Peyer's patch (tissue), 4 donors: ENCODE data around the gene NEB.

Experiments
- CTCF ChIP-seq, 6 experiments: fragments of 450-650 bp in 4 of 6; fragments of 200-600 bp in 2 of 6; sonication (generic) in 1 of 6; IDR thresholded peaks; one replicate each; pipeline ENCODE4 v1.5.1; 2017 to 2019; ENCODE audit warnings: antibody characterized with exemption in 6 of 6, mild to moderate bottlenecking in 3 of 6, moderate library complexity in 1 of 6
- POLR2A ChIP-seq, 2 donors: fragments of 450-650 bp; IDR thresholded peaks; one replicate each; pipeline ENCODE4 v1.5.1; 2017; ENCODE audit warnings: antibody characterized with exemption in 2 of 2, mild to moderate bottlenecking in 2 of 2, moderate library complexity in 2 of 2

DNA sequence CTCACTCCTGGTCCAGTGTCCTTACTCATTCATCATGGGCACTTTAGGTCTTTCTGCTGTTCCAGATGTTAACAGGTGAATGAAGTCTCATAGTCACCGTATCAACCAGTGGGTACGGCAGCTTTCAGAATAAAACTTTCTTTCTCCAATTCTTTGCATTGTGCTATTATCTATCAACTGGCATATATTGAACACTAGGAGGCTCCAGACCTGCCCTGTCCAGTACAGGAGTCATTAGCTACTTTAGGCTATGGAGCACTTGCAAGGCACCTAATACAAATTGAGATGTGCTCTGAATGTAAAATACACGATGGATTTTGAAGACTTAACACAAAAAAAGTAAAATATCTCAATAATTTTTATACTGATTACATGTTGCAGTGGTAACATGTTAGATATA lies 43.2 kb upstream of the NEB start:
- TF ChIP-seq CTCF (IDR thresholded peaks at IDR 0.05) = no peak
- TF ChIP-seq POLR2A (IDR thresholded peaks at IDR 0.05) = no peak
